Measurements from ENCODE around the gene MAML2.

Gene MAML2

GRCh38 chr11:96342961-96343711, at the start of gene MAML2:
Gene MAML2, minus strand, starts transcription at chr11:96343195. Its CDS starts 1,300 bp downstream, at chr11:96341895.
- H3K9me2 ChIP-seq (replicated peaks; ENCODE audit: insufficient read depth, low read length), result no peaks in the 10 kb centered on the region
- TF ChIP-seq EZH2 (optimal IDR thresholded peaks at IDR 0.05; ENCODE audit: low read depth, low read length) (no peak), CTCF (IDR thresholded peaks at IDR 0.05; ENCODE audit: low read length) (peak; percentile 59), EZH2phosphoT487 (IDR thresholded peaks at IDR 0.05; ENCODE audit: low read length) (no peak)
- peak within 1 kb of the TSS; percentile 63 for H3K9ac ChIP-seq (ENCODE audit: low read length)
- H3K4me2 ChIP-seq (ENCODE audit: low read depth, low read length), result peak within 1 kb of the TSS; percentile 89
- H3K4me1 ChIP-seq (ENCODE audit: low read length), result peaks cover 16% of the 10 kb centered on the region
- H3K9me3 ChIP-seq (replicated peaks; ENCODE audit: insufficient read depth, low read length), result no peaks in the 10 kb centered on the region
- H3F3A ChIP-seq (ENCODE audit: insufficient read depth, low read length), result peaks cover 49% of the 10 kb centered on the region
- H3K36me3 ChIP-seq (replicated peaks; ENCODE audit: insufficient read depth, low read length), result no peaks in the 10 kb centered on the region
- DNase-seq, result peak; percentile 95
- no peaks in the 10 kb centered on the region for H4K20me1 ChIP-seq (ENCODE audit: insufficient read depth, low read length)
- H3K27me3 ChIP-seq (replicated peaks; ENCODE audit: insufficient read depth, low read length), result no peaks in the 10 kb centered on the region
- peak within 1 kb of the TSS; percentile 86 for H3K4me3 ChIP-seq (ENCODE audit: low read length)
- peak within 1 kb of the TSS; percentile 81; the same call in 1 of the 2 replicates for H3K27ac ChIP-seq (ENCODE audit: low read length)
- H3K79me2 ChIP-seq (ENCODE audit: low read length), result peaks cover 45% of the 10 kb centered on the region
- H2AFZ ChIP-seq (ENCODE audit: low read length), result peak within 1 kb of the TSS; percentile 65

GRCh38 chr11:96391698-96392307, 48.8 kb upstream of the MAML2 start:
- no peak for DNase-seq
- Histone ChIP-seq H3K9me2 (replicated peaks; ENCODE audit: insufficient read depth, low read length) (no peaks in the 10 kb centered on the region), H3K27me3 (replicated peaks; ENCODE audit: insufficient read depth, low read length) (no peaks in the 10 kb centered on the region), H4K20me1 (ENCODE audit: insufficient read depth, low read length) (no peaks in the 10 kb centered on the region), H3K79me2 (ENCODE audit: low read length) (peaks cover 19% of the 10 kb centered on the region), H3K27ac (ENCODE audit: low read length) (no peak overlapping the region), H3K9ac (ENCODE audit: low read length) (no peak overlapping the region), H3F3A (ENCODE audit: insufficient read depth, low read length) (no peaks in the 10 kb centered on the region), H3K4me1 (ENCODE audit: low read length) (0 out of 2 replicates have a peak, but pooled peaks cover 5% of the 10 kb centered on the region), H3K9me3 (replicated peaks; ENCODE audit: insufficient read depth, low read length) (no peaks in the 10 kb centered on the region), H3K4me2 (ENCODE audit: low read depth, low read length) (no peak overlapping the region), H3K36me3 (replicated peaks; ENCODE audit: insufficient read depth, low read length) (no peaks in the 10 kb centered on the region), H2AFZ (ENCODE audit: low read length) (no peak overlapping the region), H3K4me3 (ENCODE audit: low read length) (no peak overlapping the region)
- TF ChIP-seq EZH2phosphoT487 (IDR thresholded peaks at IDR 0.05; ENCODE audit: low read length) (no peak), EZH2 (optimal IDR thresholded peaks at IDR 0.05; ENCODE audit: low read depth, low read length) (no peak), CTCF (IDR thresholded peaks at IDR 0.05; ENCODE audit: low read length) (no peak)

- H3K9me3 ChIP-seq (replicated peaks; ENCODE audit: insufficient read depth, low read length), result no peaks in the 10 kb centered on the region
Measured at GRCh38 chr11:96390488-96390792, 47.4 kb upstream of the MAML2 start.

More at GRCh38 chr11:96390488-96390792, 47.4 kb upstream of the MAML2 start:
- H2AFZ ChIP-seq (ENCODE audit: low read length), result peak overlapping the region; percentile 91
- peak overlapping the region; percentile 82 for H3K4me3 ChIP-seq (ENCODE audit: low read length)
- H4K20me1 ChIP-seq (ENCODE audit: insufficient read depth, low read length), result no peaks in the 10 kb centered on the region
- H3K79me2 ChIP-seq (ENCODE audit: low read length), result peaks cover 19% of the 10 kb centered on the region
- no peaks in the 10 kb centered on the region for H3K9me2 ChIP-seq (replicated peaks; ENCODE audit: insufficient read depth, low read length)
- H3K9ac ChIP-seq (ENCODE audit: low read length), result peak overlapping the region; percentile 65
- no peaks in the 10 kb centered on the region for H3F3A ChIP-seq (ENCODE audit: insufficient read depth, low read length)
- no peak for DNase-seq
- 0 out of 2 replicates have a peak, but pooled peaks cover 5% of the 10 kb centered on the region for H3K4me1 ChIP-seq (ENCODE audit: low read length)
- H3K36me3 ChIP-seq (replicated peaks; ENCODE audit: insufficient read depth, low read length), result no peaks in the 10 kb centered on the region
- no peaks in the 10 kb centered on the region for H3K27me3 ChIP-seq (replicated peaks; ENCODE audit: insufficient read depth, low read length)
- no peak for TF ChIP-seq EZH2 (optimal IDR thresholded peaks at IDR 0.05; ENCODE audit: low read depth, low read length)
- TF ChIP-seq CTCF (IDR thresholded peaks at IDR 0.05; ENCODE audit: low read length), result no peak
- TF ChIP-seq EZH2phosphoT487 (IDR thresholded peaks at IDR 0.05; ENCODE audit: low read length), result no peak
- H3K27ac ChIP-seq (ENCODE audit: low read length), result peak overlapping the region; percentile 39; the same call in 1 of the 2 replicates
- peak overlapping the region; percentile 89 for H3K4me2 ChIP-seq (ENCODE audit: low read depth, low read length)

All from MM.1S (cell line).